Smooth muscle cell (in vitro differentiated cells): Measurements from ENCODE around the gene SLITRK1. TPM values are rescaled to one million over a fixed set of nuclear protein-coding genes. Genes with fewer than 3 reads are reported as not detected.
A peak's percentile ranks its signal among the peaks of the same experiment; 100 is the strongest.

Experiments used
- DNase-seq: peaks from one replicate; lab custom pipeline; 2025; ENCODE audit not compliant: unreplicated experiment; lab: John Stamatoyannopoulos, UW
- H2AFZ ChIP-seq: fragments of 200-600 bp; sonication (generic); 2 replicates; pipeline ENCODE4 v1.6.0; 2016; ENCODE audit warnings: antibody characterized with exemption, low read depth, mild to moderate bottlenecking
- H3F3A ChIP-seq: fragments of 200-600 bp; sonication (generic); 2 replicates; pipeline ENCODE4 v1.6.0; 2017; ENCODE audit warnings: antibody characterized with exemption, low read depth
- H3K27ac ChIP-seq: fragments of 200-600 bp; sonication (generic); 2 replicates; pipeline ENCODE4 v1.5.1; 2016; ENCODE audit warnings: low read depth, mild to moderate bottlenecking
- H3K27me3 ChIP-seq: fragments of 200-600 bp; sonication (generic); 2 replicates; pipeline ENCODE4 v1.6.1; 2016; ENCODE audit warnings: low read depth, mild to moderate bottlenecking
- H3K36me3 ChIP-seq: fragments of 200-600 bp; sonication (generic); 2 replicates; pipeline ENCODE4 v1.5.1; 2016; ENCODE audit warnings: low read depth
- H3K4me1 ChIP-seq: fragments of 200-600 bp; sonication (generic); 2 replicates; pipeline ENCODE4 v1.5.1; 2016; ENCODE audit warnings: low read depth
- H3K4me2 ChIP-seq: fragments of 200-600 bp; sonication (generic); 2 replicates; pipeline ENCODE4 v1.6.0; 2016; ENCODE audit warnings: mild to moderate bottlenecking
- H3K4me3 ChIP-seq: fragments of 200-600 bp; sonication (generic); 2 replicates; pipeline ENCODE4 v1.5.1; 2016; ENCODE audit warnings: mild to moderate bottlenecking
- H3K79me2 ChIP-seq: fragments of 200-600 bp; sonication (generic); 2 replicates; pipeline ENCODE4 v1.6.0; 2016; ENCODE audit warnings: low read depth, mild to moderate bottlenecking
- H3K9ac ChIP-seq: fragments of 200-600 bp; sonication (generic); 2 replicates; pipeline ENCODE4 v1.6.0; 2016; ENCODE audit warnings: low read depth
- H3K9me3 ChIP-seq: fragments of 200-600 bp; sonication (generic); replicated peaks from 2 replicates; pipeline ENCODE4 v1.5.1; 2016; ENCODE audit warnings: low read depth
- H4K20me1 ChIP-seq: fragments of 200-600 bp; sonication (generic); 2 replicates; pipeline ENCODE4 v1.6.0; 2016; ENCODE audit warnings: low read depth
- CTCF ChIP-seq: fragments of 200-600 bp; sonication (generic); IDR thresholded peaks from 2 replicates; pipeline ENCODE4 v1.5.1; 2017; ENCODE audit warnings: borderline replicate concordance, mild to moderate bottlenecking, antibody characterized with exemption; ENCODE audit not compliant: insufficient read depth, poor library complexity, severe bottlenecking
- WGBS: methylation state at CpG from one replicate; pipeline ENCODE4 v1.1.7; 2016; ENCODE audit warnings: low lambda C conversion rate; 5-methylcytosine and 5-hydroxymethylcytosine counted together
- polyA plus RNA-seq: library from polyadenylated mRNA; unstranded; fragments of >200 nt; fragmentation: Nextera tagmentation; extraction: Ambion mirVana; gene quantifications from 2 replicates; pipeline ENCODE4 v1.2.1, GENCODE V29; 2016
- total RNA-seq: library from RNA; depleted of rRNA; stranded (reverse); fragments of >200 nt; gene quantifications from 2 replicates; pipeline ENCODE4 v1.2.3, GENCODE V29; 2014

The SLITRK1 gene
- total RNA-seq (not detected in 2 replicates), polyA plus RNA-seq (not detected in 2 replicates)

GRCh38 chr13:83881917-83882605, at the start of gene SLITRK1:
SLITRK1 (minus strand) TSS chr13:83882474; CDS start chr13:83881507, 967 bp downstream.
- peak within 1 kb of the TSS; percentile 27 for H3K4me3 ChIP-seq

GRCh38 chr13:83929157-83929556, 46.9 kb upstream of the SLITRK1 start:
- no peak for DNase-seq
- Histone ChIP-seq H2AFZ (no peak overlapping the region), H3K9ac (no peak overlapping the region), H3K4me2 (no peak overlapping the region), H3K27me3 (no peaks in the 10 kb centered on the region), H3K36me3 (no peaks in the 10 kb centered on the region), H3F3A (no peaks in the 10 kb centered on the region), H3K27ac (no peak overlapping the region), H3K9me3 (no peaks in the 10 kb centered on the region), H3K4me3 (no peak overlapping the region), H4K20me1 (no peaks in the 10 kb centered on the region), H3K4me1 (no peaks in the 10 kb centered on the region), H3K79me2 (no peaks in the 10 kb centered on the region)
- TF ChIP-seq CTCF, result no peak
- WGBS, result 85% methylated on average over 4 of the region's 4 CpGs

More at GRCh38 chr13:83881917-83882605, at the start of gene SLITRK1:
- no peak for TF ChIP-seq CTCF
- H3K27ac ChIP-seq, result no peak within 1 kb of the TSS
- DNase-seq, result peak; percentile 17
- WGBS, result under 1% methylated on average over 28 of the region's 32 CpGs
- no peaks in the 10 kb centered on the region for H3K79me2 ChIP-seq
- H3F3A ChIP-seq, result no peaks in the 10 kb centered on the region
- peaks cover 85% of the 10 kb centered on the region for H3K27me3 ChIP-seq
- no peaks in the 10 kb centered on the region for H4K20me1 ChIP-seq
- H3K4me1 ChIP-seq, result peaks cover 36% of the 10 kb centered on the region
- H2AFZ ChIP-seq, result no peak within 1 kb of the TSS
- peak within 1 kb of the TSS; percentile 84 for H3K4me2 ChIP-seq
- no peak within 1 kb of the TSS for H3K9ac ChIP-seq
- H3K9me3 ChIP-seq, result no peaks in the 10 kb centered on the region
- no peaks in the 10 kb centered on the region for H3K36me3 ChIP-seq

GRCh38 chr13:83919775-83920174, 37.5 kb upstream of the SLITRK1 start:
- H3F3A ChIP-seq, result no peaks in the 10 kb centered on the region
- no peaks in the 10 kb centered on the region for H4K20me1 ChIP-seq
- H3K27me3 ChIP-seq, result no peaks in the 10 kb centered on the region
- no peaks in the 10 kb centered on the region for H3K79me2 ChIP-seq
- H3K4me2 ChIP-seq, result no peak overlapping the region
- no peak overlapping the region for H3K9ac ChIP-seq
- no peaks in the 10 kb centered on the region for H3K4me1 ChIP-seq
- TF ChIP-seq CTCF, result no peak
- H3K4me3 ChIP-seq, result no peak overlapping the region
- no peak overlapping the region for H2AFZ ChIP-seq
- no peak for DNase-seq
- no peak overlapping the region for H3K27ac ChIP-seq
- WGBS, result 86% methylated on average over 6 of the region's 6 CpGs
- no peaks in the 10 kb centered on the region for H3K36me3 ChIP-seq
- H3K9me3 ChIP-seq, result no peaks in the 10 kb centered on the region

GRCh38 chr13:83914368-83914767, 32.1 kb upstream of the SLITRK1 start:
- Histone ChIP-seq H3K4me2 (no peak overlapping the region), H3F3A (no peaks in the 10 kb centered on the region), H3K27ac (no peak overlapping the region), H2AFZ (no peak overlapping the region), H3K9ac (no peak overlapping the region), H4K20me1 (no peaks in the 10 kb centered on the region), H3K4me1 (no peaks in the 10 kb centered on the region), H3K4me3 (no peak overlapping the region), H3K9me3 (no peaks in the 10 kb centered on the region), H3K36me3 (no peaks in the 10 kb centered on the region), H3K27me3 (no peaks in the 10 kb centered on the region), H3K79me2 (no peaks in the 10 kb centered on the region)
- 81% methylated on average over 4 of the region's 4 CpGs for WGBS
- no peak for DNase-seq
- TF ChIP-seq CTCF, result no peak
